Left lung (tissue), 10 donors: Measurements from ENCODE around the gene SORBS1. TPM values are rescaled to one million over a fixed set of nuclear protein-coding genes. Genes with fewer than 3 reads are reported as not detected.

ENCODE experiments used
- ATAC-seq: fragments of 200-7000 bp; cut with Tn5 transposase; one replicate; pipeline ENCODE4 v1.9.1; 2020; ENCODE audit warnings: moderate library complexity
- DNase-seq, 4 donors: peaks; one replicate each; pipeline ENCODE4 v3.0.0-alpha.2; 2013 to 2020
- H3K27ac ChIP-seq, 2 donors: fragments of 200-600 bp; sonication (generic) in 1 of 2; one replicate each; pipeline versions ENCODE4 v1.5.0 to v1.8.0; 2020 to 2021
- H3K27me3 ChIP-seq, 2 donors: fragments of 200-600 bp; sonication (generic) in 1 of 2; one replicate each; pipeline versions ENCODE4 v1.5.0 to v1.8.0; 2020 to 2021
- H3K36me3 ChIP-seq, 2 donors: fragments of 200-600 bp; sonication (generic) in 1 of 2; one replicate each; pipeline versions ENCODE4 v1.5.0 to v1.8.0; 2020 to 2021
- H3K4me1 ChIP-seq, 2 donors: fragments of 200-600 bp; one replicate each; pipeline ENCODE4 v1.8.0; 2021
- H3K4me3 ChIP-seq, 2 donors: fragments of 200-600 bp; sonication (generic) in 1 of 2; one replicate each; pipeline versions ENCODE4 v1.5.0 to v1.8.0; 2020 to 2021; ENCODE audit warnings: mild to moderate bottlenecking in 1 of 2
- H3K9me3 ChIP-seq, 2 donors: fragments of 200-600 bp; sonication (generic) in 1 of 2; one replicate each; pipeline versions ENCODE4 v1.5.0 to v1.8.0; 2020 to 2021
- CTCF ChIP-seq, 2 donors: fragments of 200-600 bp; sonication (generic) in 1 of 2; IDR thresholded peaks; one replicate each; pipeline versions ENCODE4 v1.5.0 to v1.8.0; 2021; ENCODE audit warnings: antibody characterized with exemption in 2 of 2
- intact Hi-C, 2 donors: fragments of 100-400 bp; cut with DNase I; formaldehyde crosslinking; loops; one replicate each; pipeline versions ENCODE4 v1.11.2 to v1.14.2; 2022
- polyA plus RNA-seq, 6 donors: library from polyadenylated mRNA; unstranded; fragments of 120-200 nt; gene quantifications; one replicate each; pipeline ENCODE4 v1.2.1, GENCODE V29; 2013; ENCODE audit not compliant: insufficient read length in 6 of 6
- total RNA-seq, 2 donors: library from RNA; stranded (reverse); fragmentation: NEBNext Ultra II Directional; extraction: Animal tissue kit (Norgen Biotek cat#: 25700); gene quantifications; one replicate each; pipeline ENCODE4 v1.2.1, GENCODE V29; 2021
- donor health status: DM: no; HTN: yes; CAD: no.
- donor health status: DM: no; HTN: no; CAD: no.

Gene SORBS1
- total and polyA plus RNA-seq, 8 donors: 23.3 to 52.7 (median 36.4) TPM

GRCh38 chr10:95308389-95309302, 252.5 kb downstream of the SORBS1 start:
- Histone ChIP-seq H3K4me3 (no peak overlapping the region), H3K27ac (peak overlapping the region; percentile 55 to 67), H3K9me3 (no peaks in the 10 kb centered on the region), H3K36me3 (no peaks in the 10 kb centered on the region), H3K27me3 (no peaks in the 10 kb centered on the region), H3K4me1 (peaks cover 0 to 40% of the 10 kb centered on the region in 2 donors)
- DNase-seq (peak in 2 of 4 donors; percentile 79 to 89), ATAC-seq (peak; percentile 83)
- no peak for TF ChIP-seq CTCF (IDR thresholded peaks at IDR 0.05)
- intact Hi-C loops: no loop called here

- intact Hi-C loops: no loop called here
- no peak for DNase-seq
These were observed 254.3 kb downstream of the SORBS1 start for GRCh38 chr10:95306851-95307250.

GRCh38 chr10:95306318-95306650, 254.9 kb downstream of the SORBS1 start:
- Histone ChIP-seq H3K36me3 (no peaks in the 10 kb centered on the region), H3K27ac (no peak overlapping the region), H3K9me3 (no peaks in the 10 kb centered on the region), H3K27me3 (no peaks in the 10 kb centered on the region), H3K4me3 (no peak overlapping the region), H3K4me1 (peaks cover 0 to 26% of the 10 kb centered on the region in 2 donors)
- ATAC-seq: no peak
- no peak for TF ChIP-seq CTCF (IDR thresholded peaks at IDR 0.05)
- no peak for DNase-seq
- intact Hi-C loops: no loop called here

More at GRCh38 chr10:95306851-95307250, 254.3 kb downstream of the SORBS1 start:
- no peak overlapping the region for H3K4me3 ChIP-seq
- H3K27ac ChIP-seq: no peak overlapping the region
- no peaks in the 10 kb centered on the region for H3K27me3 ChIP-seq
- no peaks in the 10 kb centered on the region for H3K9me3 ChIP-seq
- ATAC-seq: no peak
- H3K4me1 ChIP-seq: peaks cover 0 to 28% of the 10 kb centered on the region in 2 donors
- TF ChIP-seq CTCF (IDR thresholded peaks at IDR 0.05): no peak
- H3K36me3 ChIP-seq: no peaks in the 10 kb centered on the region

- DNase-seq (no peak), ATAC-seq (peak; percentile 25)
- TF ChIP-seq CTCF (IDR thresholded peaks at IDR 0.05): no peak
- H3K4me3 ChIP-seq: no peak overlapping the region
- intact Hi-C loops: no loop called here
- H3K9me3 ChIP-seq: no peaks in the 10 kb centered on the region
- H3K27ac ChIP-seq: no peak overlapping the region
- no peaks in the 10 kb centered on the region for H3K27me3 ChIP-seq
- H3K36me3 ChIP-seq: no peaks in the 10 kb centered on the region
- H3K4me1 ChIP-seq: peaks cover 0 to 26% of the 10 kb centered on the region in 2 donors
These were observed 255.4 kb downstream of the SORBS1 start for GRCh38 chr10:95305606-95306317.

GRCh38 chr10:95304976-95305375, 256.2 kb downstream of the SORBS1 start:
- Histone ChIP-seq H3K27me3 (no peaks in the 10 kb centered on the region), H3K9me3 (no peaks in the 10 kb centered on the region), H3K27ac (no peak overlapping the region), H3K4me3 (no peak overlapping the region), H3K4me1 (peaks cover 0 to 19% of the 10 kb centered on the region in 2 donors), H3K36me3 (no peaks in the 10 kb centered on the region)
- no peak for TF ChIP-seq CTCF (IDR thresholded peaks at IDR 0.05)
- intact Hi-C loops: no loop called here
- DNase-seq (no peak), ATAC-seq (no peak)
